NCI-H146 treated with DMSO at 0.1 percent for 48 hours (cell line): ENCODE data around the gene VIPR2.

Experiments used
- DNase-seq: peaks from one replicate; lab custom pipeline; 2025; ENCODE audit not compliant: unreplicated experiment; lab: John Stamatoyannopoulos, UW

VIPR2 gene

GRCh38 chr7:159068893-159069448, 75.7 kb downstream of the VIPR2 start:
- DNase-seq = no peak

GRCh38 chr7:159068488-159068811, 76.2 kb downstream of the VIPR2 start:
- no peak for DNase-seq

GRCh38 chr7:159067576-159068487, 76.8 kb downstream of the VIPR2 start:
- no peak for DNase-seq

GRCh38 chr7:159066816-159067575, 77.7 kb downstream of the VIPR2 start:
- no peak for DNase-seq

- no peak for DNase-seq
Observed at GRCh38 chr7:159065852-159066480, 78.7 kb downstream of the VIPR2 start.

DNA sequence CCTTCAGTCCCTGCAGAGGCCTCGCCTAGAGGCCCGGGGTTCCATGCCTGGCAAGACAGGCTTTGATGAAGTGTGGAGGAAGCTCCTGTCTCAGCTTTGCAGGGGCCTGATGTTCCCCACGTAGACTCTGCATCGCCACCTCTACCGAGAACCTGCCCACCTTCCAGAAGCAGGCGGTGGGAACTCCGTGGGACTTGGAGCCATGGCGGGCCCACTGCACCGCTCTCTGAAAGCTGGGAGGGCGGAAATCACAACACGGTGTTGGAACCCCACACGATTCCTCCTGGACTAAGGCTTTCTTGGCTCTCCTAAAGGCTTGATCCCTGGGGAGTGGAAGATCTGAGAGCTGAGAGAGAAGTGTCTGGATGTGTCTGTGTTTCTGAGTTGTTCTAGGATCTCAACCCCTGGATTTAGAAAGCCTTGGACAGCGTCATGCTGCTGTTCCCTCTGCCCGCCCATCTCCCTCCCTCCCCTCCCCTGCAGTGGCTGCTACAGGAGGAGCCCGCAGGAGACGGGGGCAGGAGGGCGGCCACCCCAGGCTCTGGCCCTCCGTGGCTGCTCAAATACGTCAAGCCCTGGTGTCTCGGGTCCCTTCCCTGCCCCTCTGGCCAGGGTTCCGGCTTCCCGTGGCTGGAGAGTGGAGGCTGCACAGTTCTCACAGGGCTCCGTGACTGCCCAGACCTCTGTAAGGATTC, 79.7 kb downstream of the VIPR2 start:
- no peak for DNase-seq

- no peak for DNase-seq
Observed at GRCh38 chr7:159064121-159064815, 80.4 kb downstream of the VIPR2 start.

DNA sequence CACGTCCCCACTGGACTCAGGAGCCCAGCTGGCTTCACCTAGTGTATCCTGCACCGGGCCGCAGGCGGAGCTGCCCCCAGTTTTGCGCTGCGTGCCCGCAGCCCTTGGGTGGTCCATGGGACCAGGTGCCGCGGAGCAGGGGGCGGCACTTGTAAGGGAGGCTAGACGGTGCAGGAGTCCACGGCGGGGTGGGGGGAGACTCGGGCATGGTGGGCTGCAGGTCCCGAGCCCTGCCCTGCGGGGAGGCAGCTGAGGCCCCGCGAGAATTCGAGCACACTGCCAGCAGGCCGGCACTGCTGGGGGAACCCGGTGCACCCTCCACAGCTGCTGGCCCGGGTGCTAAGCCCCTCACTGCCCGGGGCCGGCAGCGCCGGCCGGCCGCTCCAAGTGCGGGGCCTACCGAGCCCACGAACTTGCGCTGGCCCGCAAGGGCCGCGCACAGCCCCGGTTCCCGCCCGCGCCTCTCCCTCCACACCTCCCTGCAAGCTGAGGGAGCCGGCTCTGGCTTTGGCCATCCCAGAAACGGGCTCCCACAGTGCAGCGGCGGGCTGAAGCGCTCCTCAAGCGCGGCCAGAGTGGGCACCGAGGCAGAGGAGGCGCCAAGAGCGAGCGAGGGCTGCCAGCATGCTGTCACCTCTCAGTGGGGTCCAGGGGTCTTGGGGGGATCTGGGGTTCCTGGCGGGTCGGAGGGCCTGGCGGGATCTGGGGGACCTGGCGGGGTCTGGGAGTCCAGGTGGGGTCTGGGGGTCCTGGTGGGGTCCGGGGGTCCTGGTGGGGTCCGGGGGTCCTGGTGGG, 81.4 kb downstream of the VIPR2 start:
- DNase-seq = no peak

GRCh38 chr7:159062569-159062968, 82.1 kb downstream of the VIPR2 start:
- DNase-seq = no peak

GRCh38 chr7:159061674-159062212, 82.9 kb downstream of the VIPR2 start:
- no peak for DNase-seq

DNA sequence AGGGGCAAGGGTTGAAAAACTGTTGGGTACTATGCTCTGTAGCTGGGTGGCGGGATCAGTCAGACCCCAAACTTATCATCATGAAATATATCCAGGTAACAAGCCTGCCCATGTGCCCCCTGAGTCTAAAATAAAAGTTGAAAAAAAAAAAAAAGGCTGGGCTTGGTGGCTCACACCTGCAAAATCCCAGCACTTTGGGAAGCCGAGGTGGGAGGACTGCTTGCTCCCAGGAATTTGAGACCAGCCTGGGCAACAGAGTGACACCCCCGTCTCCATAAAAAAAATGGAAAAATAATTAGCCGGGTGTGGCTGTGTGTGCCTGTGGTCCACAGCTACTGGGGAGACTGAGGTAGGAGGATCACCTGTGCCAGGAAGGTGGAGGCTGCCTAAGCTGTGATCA, 83.5 kb downstream of the VIPR2 start:
- DNase-seq = no peak

DNA sequence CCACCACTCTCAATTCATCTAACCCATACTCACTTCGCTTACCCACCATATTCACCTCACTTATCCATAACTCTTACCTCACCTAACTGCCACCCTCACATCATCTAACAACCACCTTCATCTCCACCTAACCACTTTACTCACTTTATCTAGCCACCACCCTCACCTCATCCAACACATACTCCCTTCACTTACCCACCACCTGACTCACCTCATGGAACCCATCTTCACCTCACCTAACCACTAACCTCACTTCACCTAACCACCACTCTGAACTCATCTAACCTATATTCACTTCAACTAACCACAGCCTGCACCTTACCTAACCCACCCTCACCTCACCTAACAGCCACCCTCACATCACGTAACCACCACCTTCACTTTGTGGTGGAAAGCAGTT, 84.2 kb downstream of the VIPR2 start:
- DNase-seq = no peak

DNA sequence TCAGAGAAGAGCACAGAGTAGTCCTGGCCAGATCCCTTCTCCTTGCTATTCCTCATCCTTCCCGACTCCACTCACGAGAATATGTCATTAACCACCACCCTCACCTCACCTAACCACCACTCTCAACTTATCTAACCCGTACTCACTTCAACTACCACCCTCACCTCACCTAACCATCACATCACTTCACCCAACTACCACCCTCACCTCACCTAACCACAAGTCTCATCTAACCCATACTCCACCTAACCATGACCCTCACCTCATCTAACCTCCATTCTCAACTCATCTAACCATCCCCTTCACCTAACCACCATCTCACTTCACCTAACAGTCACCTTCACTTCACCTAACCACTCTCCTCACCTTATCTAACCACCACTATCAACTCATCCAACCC, 85.0 kb downstream of the VIPR2 start:
- no peak for DNase-seq

GRCh38 chr7:159057647-159058046, 87.0 kb downstream of the VIPR2 start:
- no peak for DNase-seq

DNA sequence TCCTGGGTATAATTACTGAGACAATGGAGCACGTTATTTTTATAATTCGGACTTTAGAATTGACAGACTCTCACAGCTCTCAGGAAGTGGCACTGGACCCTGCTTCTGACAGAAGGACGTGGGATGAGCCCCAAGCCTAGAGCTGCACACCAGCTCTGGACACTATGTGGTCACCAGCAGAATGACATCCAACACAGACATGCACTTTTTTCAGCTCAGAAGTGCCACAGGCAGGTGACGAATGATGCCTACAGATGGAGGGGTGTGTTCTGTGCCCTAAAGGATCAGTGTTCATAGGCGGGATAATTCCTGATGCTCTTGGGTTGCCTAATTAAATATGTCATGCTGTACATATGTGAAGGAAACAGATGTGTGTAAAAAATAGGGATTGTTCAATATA, 87.9 kb downstream of the VIPR2 start:
- DNase-seq = no peak

GRCh38 chr7:159051916-159052315, 92.8 kb downstream of the VIPR2 start:
- no peak for DNase-seq

DNA sequence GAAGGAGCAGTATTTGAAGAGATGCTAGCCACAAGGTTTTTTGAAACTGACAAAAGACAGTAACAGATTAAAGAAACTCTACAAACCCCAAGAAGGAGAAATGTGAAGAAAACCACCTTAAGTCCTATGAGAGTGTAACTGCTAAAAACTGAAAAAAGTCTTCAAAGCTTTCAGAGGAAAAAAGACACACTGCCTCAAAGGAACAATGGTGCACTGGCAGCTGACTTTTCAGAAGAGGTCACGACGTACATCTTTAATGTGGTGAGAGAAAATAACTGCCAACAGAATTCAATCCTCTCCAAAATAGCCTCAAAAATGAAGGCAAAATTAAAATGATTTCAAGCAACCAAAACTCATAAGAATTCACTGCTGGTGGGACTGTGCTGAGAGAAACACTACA, 94.0 kb downstream of the VIPR2 start:
- DNase-seq = no peak

GRCh38 chr7:159049266-159050025, 95.2 kb downstream of the VIPR2 start:
- DNase-seq = no peak

DNA sequence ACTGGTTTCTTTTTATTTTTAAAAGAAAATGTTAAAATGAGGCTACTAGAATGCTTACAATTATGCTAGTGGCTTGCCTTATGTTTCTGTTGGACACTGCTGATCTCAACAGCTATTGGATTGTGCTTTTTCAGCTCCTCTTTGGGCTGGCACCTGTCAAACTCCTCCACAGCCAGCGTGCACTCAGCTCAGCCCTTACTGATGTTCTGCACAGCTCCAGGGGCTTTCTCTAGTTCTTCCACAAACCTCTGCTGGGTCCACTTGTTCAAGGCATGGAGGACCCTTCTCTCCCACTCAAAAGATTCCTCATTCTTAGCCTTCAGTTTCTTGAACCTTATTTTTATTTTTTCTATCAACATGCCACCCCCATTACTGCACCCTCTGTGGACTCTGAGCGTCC, 96.0 kb downstream of the VIPR2 start:
- no peak for DNase-seq
